Measurements from ENCODE around the gene OR6C65.
"Not testable (repeated sequence)": the region's sequence is repeated elsewhere in the genome, so short reads cannot be mapped to it uniquely, and the experiment has no call there.

OR6C65 gene

GRCh38 chr12:55396326-55396725 is 4.0 kb upstream of the OR6C65 start:
- DNase-seq (ENCODE audit: low read depth): no peak
- no peak for TF ChIP-seq CTCF (IDR thresholded peaks at IDR 0.05; ENCODE audit: low read depth, low read length, missing control alignments)
- in situ Hi-C loops (cut with HindIII; ENCODE audit: low sequenced_read_pairs): no loop called here
- H3K4me3 ChIP-seq (ENCODE audit: low read depth, low read length): no peak overlapping the region

- no peak for DNase-seq (ENCODE audit: low read depth)
- in situ Hi-C loops (cut with HindIII; ENCODE audit: low sequenced_read_pairs): no loop called here
- TF ChIP-seq CTCF (IDR thresholded peaks at IDR 0.05; ENCODE audit: low read depth, low read length, missing control alignments): no peak
- H3K4me3 ChIP-seq (ENCODE audit: low read depth, low read length): no peak overlapping the region
Observed at GRCh38 chr12:55407866-55408265, 7.5 kb downstream of the OR6C65 start.

GRCh38 chr12:55409133-55409532 is 8.8 kb downstream of the OR6C65 start:
- DNase-seq (ENCODE audit: low read depth); in situ Hi-C loops (cut with HindIII; ENCODE audit: low sequenced_read_pairs); H3K4me3 ChIP-seq (ENCODE audit: low read depth, low read length): not testable (repeated sequence)

GRCh38 chr12:55412138-55412537 is 11.8 kb downstream of the OR6C65 start:
- in situ Hi-C loops (cut with HindIII; ENCODE audit: low sequenced_read_pairs): not testable (repeated sequence)

GRCh38 chr12:55413498-55414388 is 13.4 kb downstream of the OR6C65 start:
- DNase-seq (ENCODE audit: low read depth); in situ Hi-C loops (cut with HindIII; ENCODE audit: low sequenced_read_pairs); H3K4me3 ChIP-seq (ENCODE audit: low read depth, low read length): not testable (repeated sequence)

More at GRCh38 chr12:55412138-55412537, 11.8 kb downstream of the OR6C65 start:
- not testable (repeated sequence) for H3K4me3 ChIP-seq (ENCODE audit: low read depth, low read length); DNase-seq (ENCODE audit: low read depth)

- DNase-seq (ENCODE audit: low read depth); H3K4me3 ChIP-seq (ENCODE audit: low read depth, low read length); in situ Hi-C loops (cut with HindIII; ENCODE audit: low sequenced_read_pairs): not testable (repeated sequence)
Observed at GRCh38 chr12:55414396-55414823, 14.1 kb downstream of the OR6C65 start.

GRCh38 chr12:55414889-55415288 is 14.6 kb downstream of the OR6C65 start:
- in situ Hi-C loops (cut with HindIII; ENCODE audit: low sequenced_read_pairs); H3K4me3 ChIP-seq (ENCODE audit: low read depth, low read length); DNase-seq (ENCODE audit: low read depth): not testable (repeated sequence)

- in situ Hi-C loops (cut with HindIII; ENCODE audit: low sequenced_read_pairs): no loop called here
- DNase-seq (ENCODE audit: low read depth): no peak
- TF ChIP-seq CTCF (IDR thresholded peaks at IDR 0.05; ENCODE audit: low read depth, low read length, missing control alignments): no peak
Observed at GRCh38 chr12:55416961-55417360, 16.6 kb downstream of the OR6C65 start.

GRCh38 chr12:55420307-55420962 is 20.1 kb downstream of the OR6C65 start:
- DNase-seq (ENCODE audit: low read depth): no peak
- no peak overlapping the region for H3K4me3 ChIP-seq (ENCODE audit: low read depth, low read length)
- in situ Hi-C loops (cut with HindIII; ENCODE audit: low sequenced_read_pairs): no loop called here
- no peak for TF ChIP-seq CTCF (IDR thresholded peaks at IDR 0.05; ENCODE audit: low read depth, low read length, missing control alignments)

More at GRCh38 chr12:55416961-55417360, 16.6 kb downstream of the OR6C65 start:
- H3K4me3 ChIP-seq (ENCODE audit: low read depth, low read length): no peak overlapping the region
